Measurements from ENCODE around the gene OR6C74. TPM values are rescaled to one million over a fixed set of nuclear protein-coding genes. Genes with fewer than 3 reads are reported as not detected.

The OR6C74 gene
- total RNA-seq, 1 donor from 2014 or later: not detected

GRCh38 chr12:55250944-55251343 lies 6.5 kb downstream of the OR6C74 start:
- Mint-ChIP-seq H3K27ac (ENCODE audit: unreplicated experiment) (no peak overlapping the region), H3K27me3 (ENCODE audit: unreplicated experiment) (no peaks in the 10 kb centered on the region), H3K4me3 (ENCODE audit: unreplicated experiment) (no peak overlapping the region), H3K9me3 (ENCODE audit: unreplicated experiment) (no peaks in the 10 kb centered on the region), H3K4me1 (ENCODE audit: low read depth, unreplicated experiment) (peaks cover 6% of the 10 kb centered on the region), H3K36me3 (ENCODE audit: unreplicated experiment) (no peaks in the 10 kb centered on the region)
- no peak for DNase-seq
- no peak for TF ChIP-seq CTCF (IDR thresholded peaks at IDR 0.05; ENCODE audit: partially characterized antibody, unreplicated experiment)

- Mint-ChIP-seq H3K4me1 (ENCODE audit: low read depth, unreplicated experiment) (peaks cover 6% of the 10 kb centered on the region), H3K4me3 (ENCODE audit: unreplicated experiment) (no peak overlapping the region), H3K36me3 (ENCODE audit: unreplicated experiment) (peaks cover 6% of the 10 kb centered on the region), H3K27ac (ENCODE audit: unreplicated experiment) (no peak overlapping the region), H3K27me3 (ENCODE audit: unreplicated experiment) (no peaks in the 10 kb centered on the region), H3K9me3 (ENCODE audit: unreplicated experiment) (peaks cover 5% of the 10 kb centered on the region)
- TF ChIP-seq CTCF (IDR thresholded peaks at IDR 0.05; ENCODE audit: partially characterized antibody, unreplicated experiment): no peak
- no peak for DNase-seq
Observed at GRCh38 chr12:55253281-55253680, 8.9 kb downstream of the OR6C74 start.

GRCh38 chr12:55256831-55257230 lies 12.4 kb downstream of the OR6C74 start:
- Mint-ChIP-seq H3K4me1 (ENCODE audit: low read depth, unreplicated experiment) (peaks cover 6% of the 10 kb centered on the region), H3K27me3 (ENCODE audit: unreplicated experiment) (no peaks in the 10 kb centered on the region), H3K4me3 (ENCODE audit: unreplicated experiment) (no peak overlapping the region), H3K9me3 (ENCODE audit: unreplicated experiment) (peaks cover 5% of the 10 kb centered on the region), H3K36me3 (ENCODE audit: unreplicated experiment) (peaks cover 6% of the 10 kb centered on the region), H3K27ac (ENCODE audit: unreplicated experiment) (no peak overlapping the region)
- DNase-seq: no peak
- no peak for TF ChIP-seq CTCF (IDR thresholded peaks at IDR 0.05; ENCODE audit: partially characterized antibody, unreplicated experiment)

GRCh38 chr12:55258303-55258702 lies 13.9 kb downstream of the OR6C74 start:
- DNase-seq: no peak
- TF ChIP-seq CTCF (IDR thresholded peaks at IDR 0.05; ENCODE audit: partially characterized antibody, unreplicated experiment): no peak
- no peaks in the 10 kb centered on the region for H3K27me3 Mint-ChIP-seq (ENCODE audit: unreplicated experiment)
- peaks cover 5% of the 10 kb centered on the region for H3K9me3 Mint-ChIP-seq (ENCODE audit: unreplicated experiment)
- H3K4me1 Mint-ChIP-seq (ENCODE audit: low read depth, unreplicated experiment): peaks cover 6% of the 10 kb centered on the region
- no peak overlapping the region for H3K27ac Mint-ChIP-seq (ENCODE audit: unreplicated experiment)
- H3K4me3 Mint-ChIP-seq (ENCODE audit: unreplicated experiment): no peak overlapping the region
- peaks cover 6% of the 10 kb centered on the region for H3K36me3 Mint-ChIP-seq (ENCODE audit: unreplicated experiment)

- no peaks in the 10 kb centered on the region for H3K4me1 Mint-ChIP-seq (ENCODE audit: low read depth, unreplicated experiment)
- no peak overlapping the region for H3K27ac Mint-ChIP-seq (ENCODE audit: unreplicated experiment)
- H3K4me3 Mint-ChIP-seq (ENCODE audit: unreplicated experiment): no peak overlapping the region
- no peaks in the 10 kb centered on the region for H3K27me3 Mint-ChIP-seq (ENCODE audit: unreplicated experiment)
- no peaks in the 10 kb centered on the region for H3K9me3 Mint-ChIP-seq (ENCODE audit: unreplicated experiment)
- no peak for TF ChIP-seq CTCF (IDR thresholded peaks at IDR 0.05; ENCODE audit: partially characterized antibody, unreplicated experiment)
- DNase-seq: no peak
- no peaks in the 10 kb centered on the region for H3K36me3 Mint-ChIP-seq (ENCODE audit: unreplicated experiment)
Observed at GRCh38 chr12:55280991-55281390, 36.6 kb downstream of the OR6C74 start.

Measured in glutamatergic neuron (in vitro differentiated cells).